Uterus (tissue), 2 donors: ENCODE data around the gene PRRT1.

Experiments
- POLR2A ChIP-seq, 2 donors: fragments of 450-650 bp; IDR thresholded peaks; one replicate each; pipeline ENCODE4 v1.6.1; 2016; ENCODE audit warnings: antibody characterized with exemption in 2 of 2, mild to moderate bottlenecking in 1 of 2, moderate library complexity in 1 of 2
- TF ChIP-seq, protein P1 (sequence below), 4 experiments: fragments of 200-600 bp in 2 of 4; fragments of 450-650 bp in 2 of 4; sonication (generic) in 2 of 4; IDR thresholded peaks; one replicate each; pipeline ENCODE4 v1.5.1; 2016 to 2019; ENCODE audit warnings: antibody characterized with exemption in 4 of 4, mild to moderate bottlenecking in 2 of 4, moderate library complexity in 1 of 4

DNA sequence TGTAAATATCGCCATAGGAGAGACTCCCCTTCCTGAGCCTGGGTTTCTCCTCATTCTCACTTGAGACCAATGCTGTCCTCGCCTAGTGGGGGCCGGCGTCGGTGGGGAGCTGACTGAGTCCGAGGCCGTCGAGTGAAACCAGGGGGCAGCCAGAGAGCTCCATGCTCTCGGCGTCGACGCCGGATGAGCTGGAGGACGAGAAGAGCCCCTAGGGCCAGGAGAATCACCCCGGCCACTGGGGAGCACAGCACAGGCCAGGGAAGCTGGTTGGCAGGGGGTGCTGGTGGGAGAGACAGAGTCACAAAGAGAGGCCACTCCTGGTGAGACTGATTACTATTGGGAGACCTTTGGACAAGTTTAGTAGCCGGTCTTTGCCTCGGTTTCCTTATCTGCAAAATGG lies 47.1 kb upstream of the PRRT1 start:
- TF ChIP-seq, protein P1, sequence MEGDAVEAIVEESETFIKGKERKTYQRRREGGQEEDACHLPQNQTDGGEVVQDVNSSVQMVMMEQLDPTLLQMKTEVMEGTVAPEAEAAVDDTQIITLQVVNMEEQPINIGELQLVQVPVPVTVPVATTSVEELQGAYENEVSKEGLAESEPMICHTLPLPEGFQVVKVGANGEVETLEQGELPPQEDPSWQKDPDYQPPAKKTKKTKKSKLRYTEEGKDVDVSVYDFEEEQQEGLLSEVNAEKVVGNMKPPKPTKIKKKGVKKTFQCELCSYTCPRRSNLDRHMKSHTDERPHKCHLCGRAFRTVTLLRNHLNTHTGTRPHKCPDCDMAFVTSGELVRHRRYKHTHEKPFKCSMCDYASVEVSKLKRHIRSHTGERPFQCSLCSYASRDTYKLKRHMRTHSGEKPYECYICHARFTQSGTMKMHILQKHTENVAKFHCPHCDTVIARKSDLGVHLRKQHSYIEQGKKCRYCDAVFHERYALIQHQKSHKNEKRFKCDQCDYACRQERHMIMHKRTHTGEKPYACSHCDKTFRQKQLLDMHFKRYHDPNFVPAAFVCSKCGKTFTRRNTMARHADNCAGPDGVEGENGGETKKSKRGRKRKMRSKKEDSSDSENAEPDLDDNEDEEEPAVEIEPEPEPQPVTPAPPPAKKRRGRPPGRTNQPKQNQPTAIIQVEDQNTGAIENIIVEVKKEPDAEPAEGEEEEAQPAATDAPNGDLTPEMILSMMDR (IDR thresholded peaks at IDR 0.05) = no peak
- no peak for TF ChIP-seq POLR2A (IDR thresholded peaks at IDR 0.05)
